Measurements from ENCODE around the gene LHX2.

The LHX2 gene

GRCh38 chr9:124040186-124040931 is 28.8 kb downstream of the LHX2 start:
- no peak for DNase-seq (ENCODE audit: low read depth)
- H3K4me3 ChIP-seq (ENCODE audit: low read depth, low read length), result peak overlapping the region; percentile 19; the same call in 1 of the 2 replicates
- no peak for TF ChIP-seq CTCF (IDR thresholded peaks at IDR 0.05; ENCODE audit: insufficient read depth, low read depth, low read length, missing control alignments)

DNA sequence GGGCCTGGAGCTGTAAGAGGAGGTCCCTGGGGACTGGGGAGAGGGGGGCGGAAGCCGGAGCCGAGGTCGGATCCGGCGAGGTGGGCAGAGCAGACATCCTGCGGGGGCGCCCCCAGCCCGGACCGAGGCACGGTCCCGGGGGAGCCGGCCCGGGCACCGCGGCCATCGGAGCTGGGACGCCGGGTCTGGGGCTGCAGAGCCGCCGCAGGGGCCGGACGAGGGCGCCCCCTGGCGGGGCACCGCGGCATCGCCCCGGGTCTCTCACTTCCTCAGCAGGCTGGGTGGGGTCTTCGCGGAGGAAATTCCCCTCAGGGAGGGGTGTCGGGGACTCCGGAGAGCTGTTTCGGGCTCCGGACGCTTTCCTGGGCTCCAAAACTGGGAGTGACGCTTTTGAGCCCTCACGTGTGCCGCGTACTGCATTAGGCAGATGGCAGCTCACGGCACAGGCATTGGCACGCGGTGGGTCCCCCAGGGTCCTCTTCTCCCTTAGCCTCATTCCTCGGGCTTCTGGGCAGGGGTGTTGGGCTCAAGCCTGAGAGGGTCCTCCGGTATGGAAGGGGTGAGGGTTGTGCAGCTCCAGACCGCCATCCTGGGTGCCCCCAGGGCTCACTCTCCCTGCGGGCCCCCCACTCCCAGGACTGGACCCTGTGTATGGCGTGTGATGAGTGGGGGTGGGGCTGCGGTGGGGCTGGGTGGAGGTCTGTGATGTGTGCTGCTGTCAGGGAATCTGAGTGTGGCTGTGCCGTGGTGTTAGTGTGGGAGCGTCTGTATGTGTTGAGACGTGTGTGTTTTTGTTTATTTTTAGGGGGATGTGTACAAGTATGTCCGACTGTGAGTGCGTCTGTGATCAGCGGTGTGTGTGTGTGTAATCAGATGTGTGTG is 29.6 kb downstream of the LHX2 start:
- H3K4me3 ChIP-seq (ENCODE audit: low read depth, low read length), result peak overlapping the region; percentile 36
- peak; percentile 36 for DNase-seq (ENCODE audit: low read depth)
- TF ChIP-seq CTCF (IDR thresholded peaks at IDR 0.05; ENCODE audit: insufficient read depth, low read depth, low read length, missing control alignments), result peak; percentile 94

- no peak for DNase-seq (ENCODE audit: low read depth)
Measured at GRCh38 chr9:124041817-124042116, 30.2 kb downstream of the LHX2 start.

DNA sequence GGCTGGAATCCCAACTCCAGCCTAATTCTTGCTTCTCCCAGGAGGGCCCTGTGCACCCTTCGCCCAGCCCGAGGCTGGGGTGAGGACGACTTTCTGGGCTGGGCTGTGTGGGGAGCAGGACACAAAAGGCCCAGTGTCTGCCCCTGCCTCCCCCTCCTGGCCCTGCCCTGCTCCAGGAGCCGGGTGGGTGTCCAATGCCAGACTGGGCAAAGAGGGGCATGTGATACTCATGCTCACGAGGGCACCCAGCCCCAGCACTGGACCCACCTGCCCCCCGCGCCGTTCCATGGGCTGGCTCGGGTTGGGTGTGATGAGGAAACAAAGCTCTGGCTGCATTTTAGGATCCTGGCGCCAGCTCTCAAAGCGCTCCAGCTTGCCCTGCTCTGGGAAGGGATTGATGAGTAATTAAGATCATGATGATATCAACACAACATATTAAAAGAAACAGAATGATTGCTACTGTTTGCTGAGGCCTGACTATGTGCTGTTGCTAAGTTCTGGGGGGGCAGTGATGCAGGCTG is 30.7 kb downstream of the LHX2 start:
- H3K4me3 ChIP-seq (ENCODE audit: low read depth, low read length), result no peak overlapping the region
- no peak for DNase-seq (ENCODE audit: low read depth)
- TF ChIP-seq CTCF (IDR thresholded peaks at IDR 0.05; ENCODE audit: insufficient read depth, low read depth, low read length, missing control alignments), result no peak

More at GRCh38 chr9:124041817-124042116, 30.2 kb downstream of the LHX2 start:
- no peak overlapping the region for H3K4me3 ChIP-seq (ENCODE audit: low read depth, low read length)
- TF ChIP-seq CTCF (IDR thresholded peaks at IDR 0.05; ENCODE audit: insufficient read depth, low read depth, low read length, missing control alignments), result no peak

DNA sequence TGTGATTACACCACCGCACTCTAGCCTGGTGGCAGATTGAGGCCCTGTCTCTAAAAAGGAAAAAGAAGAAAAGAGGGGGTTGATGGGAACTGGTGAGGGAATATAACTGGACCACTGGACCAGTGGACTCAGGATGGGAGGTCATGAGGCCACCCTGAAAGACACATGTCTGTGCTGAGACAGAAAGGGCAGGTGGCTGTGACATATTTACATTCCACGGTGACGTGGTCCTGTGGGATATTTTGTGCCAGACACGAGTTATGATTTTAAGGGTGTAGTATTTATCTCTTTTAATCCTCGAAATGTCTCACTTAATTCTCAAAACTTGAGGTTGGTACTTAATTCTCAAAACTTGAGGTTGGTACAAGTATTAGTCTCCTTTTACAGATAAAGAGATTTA is 32.9 kb downstream of the LHX2 start:
- no peak overlapping the region for H3K4me3 ChIP-seq (ENCODE audit: low read depth, low read length)
- no peak for TF ChIP-seq CTCF (IDR thresholded peaks at IDR 0.05; ENCODE audit: insufficient read depth, low read depth, low read length, missing control alignments)

GRCh38 chr9:124045076-124045829 is 33.7 kb downstream of the LHX2 start:
- DNase-seq (ENCODE audit: low read depth), result no peak
- no peak overlapping the region for H3K4me3 ChIP-seq (ENCODE audit: low read depth, low read length)
- no peak for TF ChIP-seq CTCF (IDR thresholded peaks at IDR 0.05; ENCODE audit: insufficient read depth, low read depth, low read length, missing control alignments)

More for the DNA sequence above, 32.9 kb downstream of the LHX2 start:
- DNase-seq (ENCODE audit: low read depth), result no peak

Data from GM12865 (cell line).